Measurements from ENCODE around the gene PATE1.

Gene PATE1

GRCh38 chr11:125797641-125798040 lies 51.6 kb downstream of the PATE1 start:
- no peak for DNase-seq

All from NCI-H1694 (cell line).